Measurements from ENCODE around the gene TMEM198. TPM values are rescaled to one million over a fixed set of nuclear protein-coding genes. Genes with fewer than 3 reads are reported as not detected.

Gene TMEM198
- total RNA-seq, 1 experiment from 2014 or later, result 1.8 TPM

DNA sequence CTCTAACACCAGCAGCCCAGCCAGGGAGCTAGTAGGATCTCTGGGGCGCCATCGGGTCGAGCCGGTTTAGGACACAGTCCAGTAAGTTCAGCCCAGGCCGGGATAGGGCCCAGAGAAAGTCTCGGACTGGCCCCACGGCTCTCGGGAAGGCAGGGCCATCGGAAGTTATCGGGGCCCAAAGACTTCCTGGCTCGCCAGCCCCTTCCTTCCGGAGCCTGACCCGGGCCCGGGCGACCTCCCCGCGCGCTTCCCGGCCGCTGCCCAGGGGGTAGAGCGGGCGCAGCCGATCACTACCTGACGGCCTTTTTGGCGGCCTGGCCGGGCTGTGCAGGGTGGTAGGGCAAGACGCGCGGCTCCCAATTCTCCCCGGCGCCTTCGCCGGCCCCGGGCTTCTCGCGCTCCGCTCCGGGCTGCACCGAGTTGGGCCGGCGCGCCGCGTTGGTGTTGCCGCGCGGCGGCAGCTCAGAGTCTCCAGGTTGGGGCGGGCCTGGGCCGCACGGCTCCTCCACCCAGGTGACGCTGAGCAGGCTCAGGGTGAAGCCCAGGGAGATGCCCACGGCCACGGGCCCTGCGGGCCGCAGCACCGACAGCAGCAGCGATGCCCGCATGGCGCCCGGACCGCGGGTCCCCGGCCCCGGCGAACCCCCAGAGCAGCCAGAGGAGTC, 765 bp upstream of the TMEM198 start:
- DNase-seq (ENCODE audit: low read depth), result peak; percentile 43

DNA sequence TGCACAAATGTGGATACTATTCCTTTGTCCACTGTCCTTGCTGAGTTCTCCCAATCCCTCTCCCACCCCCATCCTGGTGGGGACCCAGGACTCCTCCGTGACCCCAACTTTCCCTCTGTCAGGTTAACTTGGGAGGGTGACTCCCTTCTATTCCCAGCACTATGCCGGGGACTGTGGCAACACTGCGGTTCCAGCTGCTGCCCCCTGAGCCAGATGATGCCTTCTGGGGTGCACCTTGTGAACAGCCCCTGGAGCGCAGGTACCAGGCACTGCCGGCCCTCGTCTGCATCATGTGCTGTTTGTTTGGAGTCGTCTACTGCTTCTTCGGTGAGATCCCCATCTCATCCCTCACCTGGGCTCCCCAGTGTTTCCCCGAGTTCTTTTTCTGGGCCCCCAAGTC, 739 bp downstream of the TMEM198 start:
- no peak for DNase-seq (ENCODE audit: low read depth)

DNA sequence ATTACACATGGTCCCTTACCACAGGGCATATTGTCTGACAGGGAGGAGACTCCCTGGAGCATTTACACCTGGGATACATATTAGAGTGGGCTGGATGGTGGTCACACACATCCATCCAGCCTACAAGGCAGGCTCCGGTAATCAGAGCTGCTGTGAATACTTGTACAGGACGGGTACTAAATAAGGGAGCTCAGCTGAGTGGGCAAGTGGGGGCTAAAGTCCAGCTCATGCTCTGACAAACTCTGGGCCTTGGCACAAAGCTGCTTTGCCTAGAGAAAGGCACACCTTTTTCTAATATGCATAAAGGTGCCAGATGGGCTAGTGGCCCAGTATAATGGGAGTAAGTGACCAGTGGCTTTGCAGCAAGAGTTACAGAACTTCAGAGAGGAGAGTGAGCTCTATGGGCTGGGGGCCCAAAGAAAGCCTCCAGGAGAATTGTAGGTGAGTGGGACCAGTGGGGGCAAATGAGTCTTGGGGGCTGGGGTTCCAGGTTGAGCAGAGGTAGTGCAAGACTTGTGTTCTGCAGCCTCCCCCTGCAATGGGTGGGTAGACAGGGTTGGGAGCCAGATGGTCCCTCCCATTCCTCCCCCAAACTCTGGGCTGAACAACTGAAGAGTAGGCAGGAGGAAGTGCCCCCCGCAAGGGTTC, 1.6 kb downstream of the TMEM198 start:
- no peak for DNase-seq (ENCODE audit: low read depth)

DNA sequence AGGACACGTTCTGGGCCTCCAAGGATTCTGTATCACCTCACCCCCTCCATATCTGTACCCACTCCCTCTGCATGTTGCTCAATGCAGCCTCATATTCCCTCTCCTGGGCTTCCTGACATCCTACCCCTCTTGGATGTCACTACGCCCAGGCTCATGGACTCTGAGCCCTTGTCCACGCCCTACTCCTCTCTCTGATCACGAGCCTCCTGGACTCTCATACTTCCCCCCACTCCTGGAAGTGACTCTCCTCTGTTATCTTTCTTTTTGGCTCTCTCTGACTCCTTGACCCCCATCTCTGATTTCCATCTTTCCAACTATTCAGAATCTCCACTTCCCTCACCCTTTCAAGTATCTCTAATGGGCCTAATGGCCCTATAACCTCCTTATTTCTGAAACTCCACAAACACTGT, 2.1 kb downstream of the TMEM198 start:
- DNase-seq (ENCODE audit: low read depth), result no peak

DNA sequence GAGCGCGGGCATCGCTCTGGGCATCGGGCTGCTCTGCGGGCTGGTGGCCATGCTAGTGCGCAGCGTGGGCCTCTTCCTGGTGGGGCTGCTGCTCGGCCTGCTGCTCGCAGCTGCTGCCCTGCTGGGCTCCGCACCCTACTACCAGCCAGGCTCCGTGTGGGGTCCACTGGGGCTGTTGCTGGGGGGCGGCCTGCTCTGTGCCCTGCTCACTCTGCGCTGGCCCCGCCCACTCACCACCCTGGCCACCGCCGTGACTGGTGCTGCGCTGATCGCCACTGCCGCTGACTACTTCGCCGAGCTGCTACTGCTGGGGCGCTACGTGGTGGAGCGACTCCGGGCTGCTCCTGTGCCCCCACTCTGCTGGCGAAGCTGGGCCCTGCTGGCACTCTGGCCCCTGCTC, 3.8 kb downstream of the TMEM198 start:
- DNase-seq (ENCODE audit: low read depth), result no peak

DNA sequence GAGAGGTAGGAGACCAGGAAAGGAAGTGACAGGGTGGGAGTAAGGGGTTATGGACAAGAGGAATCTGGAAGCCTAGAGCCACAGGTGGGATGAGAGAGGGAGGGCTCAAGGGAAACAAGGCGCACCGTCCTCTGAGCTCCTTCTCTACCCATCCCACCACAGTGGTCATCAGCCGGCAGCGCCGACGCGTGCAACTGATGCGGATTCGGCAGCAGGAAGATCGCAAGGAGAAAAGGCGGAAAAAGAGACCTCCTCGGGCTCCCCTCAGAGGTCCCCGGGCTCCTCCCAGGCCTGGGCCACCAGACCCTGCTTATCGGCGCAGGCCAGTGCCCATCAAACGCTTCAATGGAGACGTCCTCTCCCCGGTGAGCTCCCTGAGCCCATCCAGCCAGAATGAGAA, 5.2 kb downstream of the TMEM198 start:
- DNase-seq (ENCODE audit: low read depth), result no peak

DNA sequence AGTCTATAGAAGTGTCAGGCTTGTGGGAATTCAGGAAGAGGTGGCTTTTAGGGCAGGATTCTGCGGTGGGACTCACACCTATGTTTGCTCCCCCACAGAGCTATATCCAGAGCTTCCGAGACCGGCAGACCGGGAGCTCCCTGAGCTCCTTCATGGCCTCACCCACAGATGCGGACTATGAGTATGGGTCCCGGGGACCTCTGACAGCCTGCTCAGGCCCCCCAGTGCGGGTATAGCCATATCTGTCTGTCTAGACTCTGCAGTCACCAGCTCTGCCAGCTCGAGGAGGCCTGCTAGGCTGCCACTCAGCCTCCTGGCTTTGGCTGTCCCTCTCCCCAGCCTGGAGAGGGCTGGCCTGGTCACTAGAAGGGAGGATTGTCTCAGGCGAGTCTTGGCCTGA, 5.8 kb downstream of the TMEM198 start:
- DNase-seq (ENCODE audit: low read depth), result no peak

DNA sequence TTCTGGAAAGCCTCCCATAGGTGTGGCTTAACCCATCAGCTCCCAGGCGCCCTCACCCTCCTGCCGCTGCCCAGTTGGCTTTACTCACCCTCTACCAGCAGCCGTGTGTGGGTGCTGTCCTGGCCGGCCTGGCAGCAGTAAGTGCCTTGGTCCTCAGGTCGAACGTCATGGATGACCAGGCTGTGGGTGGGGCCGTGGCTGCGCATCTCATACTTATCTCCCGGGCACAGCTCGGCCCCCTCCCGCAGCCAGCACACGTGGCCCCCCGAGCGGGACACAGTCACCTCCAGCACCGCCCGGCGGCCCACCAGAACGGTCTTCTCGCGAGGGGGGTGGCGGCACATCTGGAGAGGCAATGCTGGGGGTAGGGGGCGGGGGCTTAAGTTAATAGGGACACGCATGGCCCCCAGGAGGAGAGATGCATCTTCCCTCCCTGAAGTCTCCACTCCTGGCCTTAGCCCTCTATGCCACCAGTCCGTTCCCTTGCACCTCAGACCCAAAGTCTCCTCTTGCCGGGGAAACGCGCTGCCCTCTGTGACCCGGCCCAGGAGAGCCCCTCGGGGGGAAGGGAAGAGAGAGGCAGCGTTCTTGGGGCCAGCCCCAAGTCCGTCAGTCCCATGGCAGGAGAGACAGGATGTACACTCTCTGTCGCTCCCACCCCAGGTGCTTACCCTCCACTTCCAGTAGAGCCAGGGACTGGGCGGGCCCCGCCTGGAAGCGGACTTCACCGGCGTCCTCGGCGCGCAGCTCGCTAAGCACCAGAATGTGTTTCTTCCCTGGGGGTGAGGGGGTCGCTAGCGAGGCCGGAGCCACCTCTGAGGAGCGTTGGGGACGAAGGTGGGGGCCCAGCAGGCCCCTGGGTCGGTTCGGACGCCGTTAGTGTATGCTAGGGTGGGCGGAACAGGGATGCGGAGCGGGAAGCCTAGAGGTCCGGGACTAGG, 7.9 kb downstream of the TMEM198 start:
- peak; percentile 51 for DNase-seq (ENCODE audit: low read depth)

DNA sequence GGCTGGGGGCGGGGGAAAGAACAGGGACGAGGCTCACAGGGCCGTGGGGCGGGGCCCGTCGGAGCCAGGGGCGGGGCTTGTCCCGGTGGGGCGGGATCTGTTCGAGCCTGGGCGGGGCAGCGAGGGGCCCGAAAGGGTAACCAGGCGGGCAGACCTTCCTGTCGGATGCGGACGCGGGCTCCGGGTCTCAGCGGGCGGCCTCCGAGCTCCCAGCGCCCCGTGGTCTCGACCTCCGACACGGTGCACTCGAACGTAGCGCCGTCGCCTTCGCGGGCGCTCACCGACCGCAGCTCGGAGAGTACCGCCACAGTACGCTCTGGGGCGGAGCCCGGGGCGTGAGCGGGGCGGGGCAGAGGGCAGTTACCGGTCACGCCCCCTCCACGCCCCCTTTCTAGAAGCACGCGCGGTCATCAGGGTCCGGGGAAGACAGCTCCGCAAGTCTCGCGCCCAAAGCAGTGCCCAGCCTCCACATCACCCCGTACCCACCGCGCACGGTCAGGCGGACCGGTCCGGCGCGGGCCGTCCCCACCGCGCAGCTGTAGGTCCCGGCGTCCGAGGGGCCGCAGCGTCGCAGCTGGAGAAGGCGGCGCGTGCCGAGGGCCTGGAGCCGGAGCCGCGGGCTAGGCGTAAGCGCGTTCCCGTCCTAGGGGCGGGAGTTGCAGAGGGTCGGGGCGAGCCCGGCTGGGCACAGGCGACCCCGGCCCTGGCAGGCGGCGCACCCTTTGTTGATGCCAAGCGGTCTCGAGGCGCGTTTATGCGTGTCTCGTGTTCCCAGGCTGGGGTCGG, 8.7 kb downstream of the TMEM198 start:
- peak; percentile 77 for DNase-seq (ENCODE audit: low read depth)

DNA sequence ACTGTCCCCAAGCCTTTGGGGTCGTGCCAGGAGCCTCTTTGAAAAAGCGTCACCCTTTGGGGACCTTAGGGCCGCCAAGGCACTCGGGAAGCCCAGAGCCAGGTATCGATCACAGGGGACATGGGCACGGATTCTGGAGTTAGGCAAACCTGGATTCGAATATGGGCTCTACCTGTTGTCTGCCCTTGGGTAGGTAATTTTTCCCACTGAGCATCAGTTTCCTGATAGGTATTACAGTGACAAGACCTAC, 9.3 kb downstream of the TMEM198 start:
- no peak for DNase-seq (ENCODE audit: low read depth)

DNA sequence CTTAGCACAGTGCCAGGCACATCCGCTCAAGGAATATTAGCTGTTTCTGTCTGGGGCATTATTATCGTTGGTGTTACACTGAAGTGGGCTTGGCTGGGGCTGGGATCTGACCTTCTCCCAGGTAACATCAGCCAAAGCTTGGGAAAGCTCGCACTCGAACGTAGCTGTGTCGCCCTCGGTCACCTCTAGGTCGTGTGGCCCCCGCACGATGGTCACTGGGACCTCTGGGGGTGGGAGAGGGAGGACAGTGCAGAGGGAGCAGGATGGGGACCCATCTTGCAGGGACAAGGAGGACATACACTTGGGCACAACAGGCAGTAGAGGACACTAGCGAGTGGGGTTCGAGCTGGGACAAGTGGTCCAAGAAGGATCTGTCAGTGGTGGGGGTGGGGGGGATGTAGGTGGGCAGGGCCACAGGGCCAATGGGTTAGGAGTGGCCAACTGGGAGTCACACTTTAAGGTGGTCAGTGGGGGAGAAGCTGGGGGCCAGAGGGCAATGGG, 9.7 kb downstream of the TMEM198 start:
- DNase-seq (ENCODE audit: low read depth), result no peak

DNA sequence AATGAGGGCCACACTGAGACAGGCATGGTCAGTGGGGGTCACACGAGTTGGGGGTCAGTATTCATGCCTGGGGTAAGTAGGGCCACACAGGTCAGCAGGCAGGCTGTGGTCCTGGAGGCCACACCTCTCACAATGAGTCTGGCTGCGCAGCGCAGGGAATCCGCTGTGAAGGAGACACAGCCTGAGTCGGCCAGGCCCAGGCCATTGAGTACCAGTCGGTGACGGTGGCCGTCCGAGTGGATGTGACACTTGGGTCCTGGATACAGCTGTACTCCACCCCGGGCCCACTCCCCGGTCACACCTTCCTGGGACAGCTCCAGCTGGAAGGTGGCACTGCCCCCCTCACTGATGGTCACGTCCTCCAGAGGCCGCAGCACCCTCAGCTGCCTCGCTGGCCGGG, 10.5 kb downstream of the TMEM198 start:
- DNase-seq (ENCODE audit: low read depth), result no peak

DNA sequence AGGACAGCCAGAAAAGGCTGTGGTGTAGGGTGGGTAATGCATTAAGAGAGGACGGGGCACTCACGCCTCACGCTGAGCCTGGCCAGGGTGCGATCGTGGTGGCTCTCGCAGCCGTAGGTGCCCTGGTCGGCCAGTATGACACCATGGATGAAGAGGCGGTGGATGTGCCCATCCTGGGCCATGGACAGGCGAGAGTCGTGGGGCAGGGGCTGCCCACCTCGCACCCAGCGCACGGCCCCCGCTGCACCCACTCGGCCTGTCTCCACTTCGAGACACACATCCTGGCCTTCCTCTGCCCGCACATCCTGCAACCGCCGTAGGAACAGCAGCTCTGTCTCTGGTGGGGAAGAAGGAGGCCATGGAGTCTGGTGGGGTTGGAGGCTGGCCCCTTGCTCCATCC, 12.1 kb downstream of the TMEM198 start:
- no peak for DNase-seq (ENCODE audit: low read depth)

DNA sequence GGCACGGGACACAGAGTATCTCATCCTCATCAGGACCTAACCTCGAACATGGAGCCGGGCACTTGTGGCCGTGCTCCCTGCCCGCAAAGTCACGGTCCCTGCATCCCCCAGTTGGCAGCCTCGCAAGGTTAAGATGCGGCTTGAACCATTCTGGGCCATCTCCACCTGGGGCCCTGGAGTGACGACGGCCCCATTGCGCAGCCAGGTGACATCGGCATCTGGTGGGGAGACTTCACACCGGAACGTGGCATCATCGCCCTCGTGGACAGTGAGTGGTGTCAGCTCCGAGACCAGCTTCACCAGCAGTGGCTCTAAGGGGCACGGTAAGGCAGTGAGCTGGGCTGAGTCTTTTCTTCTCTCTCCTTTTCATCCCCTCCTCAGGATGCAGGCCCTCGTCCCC, 12.6 kb downstream of the TMEM198 start:
- DNase-seq (ENCODE audit: low read depth), result no peak

DNA sequence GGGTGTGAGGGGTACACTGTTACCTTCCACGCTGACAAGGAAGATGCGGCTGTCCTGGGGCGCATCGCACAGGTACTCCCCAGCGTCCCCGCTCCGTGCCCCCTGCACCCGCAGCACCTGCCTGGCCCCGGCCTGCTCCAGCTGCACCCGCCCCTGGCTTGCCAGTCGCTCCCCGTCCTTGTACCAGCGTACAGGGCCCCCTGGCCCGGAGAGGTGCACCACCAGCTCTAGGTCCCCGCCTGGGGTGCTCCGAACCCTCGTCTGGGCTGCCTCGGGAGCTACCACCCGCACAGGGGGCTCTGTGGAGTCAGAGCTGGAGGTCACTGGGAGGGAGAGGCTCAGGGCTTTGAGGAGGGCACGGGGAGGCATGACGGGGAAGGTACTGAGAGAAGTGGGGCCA, 13.5 kb downstream of the TMEM198 start:
- no peak for DNase-seq (ENCODE audit: low read depth)

DNA sequence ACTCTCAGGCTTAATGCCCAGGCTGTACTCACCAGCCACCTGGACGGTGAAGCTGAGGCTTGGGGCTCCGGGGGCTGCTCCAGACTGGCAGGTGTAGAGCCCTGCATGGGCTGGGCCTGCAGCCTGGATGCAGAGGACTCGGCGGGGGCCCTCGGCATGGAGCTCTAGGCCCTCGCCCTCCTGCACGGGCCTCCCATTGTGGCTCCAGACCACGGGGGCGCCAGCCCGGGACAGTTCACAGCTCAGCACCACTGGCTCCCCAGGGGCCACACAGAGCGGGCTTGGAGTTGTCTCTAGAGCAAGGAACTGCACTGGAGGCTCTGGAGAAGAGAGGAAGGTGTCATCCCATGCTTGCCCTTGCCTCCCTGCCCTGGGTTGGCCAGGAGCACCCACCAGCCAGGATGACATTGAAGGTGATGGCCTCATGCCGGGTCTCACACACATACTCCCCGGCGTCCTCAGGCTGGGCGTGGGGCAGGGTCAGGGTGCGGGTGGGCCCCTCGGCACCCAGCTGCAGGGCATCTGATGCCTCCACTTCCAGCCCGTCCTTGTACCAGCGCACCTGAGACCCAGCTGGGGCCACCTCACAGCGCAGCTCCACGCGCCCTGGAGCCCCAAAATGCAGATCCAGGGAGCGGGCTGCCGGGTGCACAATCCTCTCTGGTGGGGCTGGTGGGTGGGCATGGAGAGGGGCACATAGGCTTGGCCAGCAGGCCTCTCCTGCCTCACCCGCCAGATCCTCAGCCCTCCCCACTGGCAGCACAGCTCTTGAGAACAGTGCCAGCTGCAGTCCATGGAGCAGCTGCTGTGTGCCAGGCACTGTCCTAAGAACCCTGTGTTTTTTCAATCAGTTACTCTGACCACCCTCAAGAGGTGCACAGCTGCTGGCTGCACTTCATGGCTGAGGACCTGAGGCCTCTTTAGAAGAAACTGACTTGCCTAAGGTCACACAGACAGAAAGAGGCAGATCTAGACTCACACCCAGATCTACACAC, 14.3 kb downstream of the TMEM198 start:
- DNase-seq (ENCODE audit: low read depth), result no peak

DNA sequence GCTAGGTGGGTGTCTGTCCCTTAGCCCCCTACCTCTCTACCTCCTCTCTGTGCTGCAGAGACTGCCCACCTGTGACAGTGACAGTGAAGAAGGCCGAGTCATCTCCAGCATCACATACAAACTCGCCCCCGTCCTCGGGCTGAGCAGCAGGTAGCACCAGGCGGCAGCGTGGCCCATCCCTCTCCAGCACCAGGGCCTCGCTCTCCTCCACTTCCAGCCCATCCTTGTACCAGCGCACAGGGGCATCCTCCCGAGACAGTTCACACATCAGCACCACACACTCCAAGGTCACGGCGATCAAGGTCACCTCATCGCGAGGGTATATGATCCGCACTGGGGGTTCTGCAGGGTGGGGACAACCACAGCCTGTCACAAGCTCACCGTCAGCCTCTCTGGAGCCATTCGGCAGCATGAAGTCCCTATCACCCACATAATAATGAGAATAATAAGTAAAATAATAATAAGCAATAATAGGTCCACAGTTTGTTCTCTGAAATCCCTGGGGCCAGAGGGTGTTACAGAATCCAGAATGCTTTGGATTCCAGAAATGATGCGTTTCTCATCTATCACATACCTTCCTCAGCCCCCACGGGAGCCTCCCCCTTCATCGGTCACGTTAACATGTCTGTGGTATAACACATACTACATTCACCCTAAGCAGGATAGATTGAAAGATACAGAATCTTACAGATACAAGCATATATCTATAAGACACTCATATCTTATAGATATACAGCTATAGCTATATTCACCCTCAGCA, 15.5 kb downstream of the TMEM198 start:
- DNase-seq (ENCODE audit: low read depth), result no peak

DNA sequence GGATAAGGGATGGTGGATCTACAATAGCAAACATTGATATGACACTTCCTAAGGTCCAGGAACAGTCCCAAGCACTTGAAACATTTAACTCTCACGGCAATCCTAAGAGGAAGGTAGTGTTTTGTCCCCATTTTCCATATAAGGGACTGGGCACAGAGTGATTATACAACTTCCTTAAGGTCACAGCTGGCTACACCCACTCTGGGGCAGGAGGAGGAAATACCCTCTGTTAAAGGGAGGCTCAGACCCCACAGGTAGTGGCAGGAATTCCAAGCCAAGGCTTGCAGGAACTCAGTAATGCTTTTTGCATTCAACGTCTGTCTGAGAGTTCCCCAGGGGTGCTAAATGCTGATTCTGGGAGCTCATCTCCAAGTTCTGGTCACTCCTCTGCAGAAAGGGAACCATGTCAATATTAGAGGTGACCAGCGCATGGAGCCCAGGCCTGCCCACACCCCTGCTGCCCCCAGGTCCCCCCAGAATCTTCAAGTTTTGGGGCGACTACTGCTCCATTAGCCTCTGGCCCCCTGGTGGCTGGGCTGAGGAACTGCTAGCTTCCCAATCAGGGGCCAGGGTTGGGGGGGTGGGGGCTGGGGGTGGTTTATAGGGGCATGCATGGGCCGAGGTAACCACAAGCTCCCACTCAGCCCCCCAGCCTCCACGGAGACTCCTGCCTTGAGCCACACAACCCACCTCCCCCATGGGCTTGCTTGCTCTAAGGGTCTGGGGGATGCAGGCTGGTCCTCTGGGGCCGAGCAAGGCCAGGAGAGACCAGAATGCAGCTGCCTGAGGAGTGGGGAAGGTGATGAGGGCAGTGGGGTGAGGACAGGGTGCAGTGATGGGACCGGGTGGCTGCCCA, 16.4 kb downstream of the TMEM198 start:
- no peak for DNase-seq (ENCODE audit: low read depth)

DNA sequence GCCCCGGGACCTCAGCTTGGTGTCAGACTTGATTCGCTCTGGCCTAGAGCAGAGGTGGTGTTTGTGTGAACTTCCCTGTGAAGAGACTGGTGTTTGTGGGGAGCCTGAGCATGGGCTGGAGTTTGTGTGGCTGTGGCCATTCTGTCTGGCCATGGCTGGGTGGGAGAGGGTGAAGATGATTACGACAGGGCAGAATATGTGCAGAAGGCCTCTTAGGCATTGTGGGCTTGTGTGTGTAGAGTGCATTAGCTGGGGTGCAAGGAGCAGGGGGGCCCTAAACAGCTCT, 17.0 kb downstream of the TMEM198 start:
- no peak for DNase-seq (ENCODE audit: low read depth)

All from HT1080 (cell line).